Measurements from ENCODE around the gene SLC6A11.

DNA sequence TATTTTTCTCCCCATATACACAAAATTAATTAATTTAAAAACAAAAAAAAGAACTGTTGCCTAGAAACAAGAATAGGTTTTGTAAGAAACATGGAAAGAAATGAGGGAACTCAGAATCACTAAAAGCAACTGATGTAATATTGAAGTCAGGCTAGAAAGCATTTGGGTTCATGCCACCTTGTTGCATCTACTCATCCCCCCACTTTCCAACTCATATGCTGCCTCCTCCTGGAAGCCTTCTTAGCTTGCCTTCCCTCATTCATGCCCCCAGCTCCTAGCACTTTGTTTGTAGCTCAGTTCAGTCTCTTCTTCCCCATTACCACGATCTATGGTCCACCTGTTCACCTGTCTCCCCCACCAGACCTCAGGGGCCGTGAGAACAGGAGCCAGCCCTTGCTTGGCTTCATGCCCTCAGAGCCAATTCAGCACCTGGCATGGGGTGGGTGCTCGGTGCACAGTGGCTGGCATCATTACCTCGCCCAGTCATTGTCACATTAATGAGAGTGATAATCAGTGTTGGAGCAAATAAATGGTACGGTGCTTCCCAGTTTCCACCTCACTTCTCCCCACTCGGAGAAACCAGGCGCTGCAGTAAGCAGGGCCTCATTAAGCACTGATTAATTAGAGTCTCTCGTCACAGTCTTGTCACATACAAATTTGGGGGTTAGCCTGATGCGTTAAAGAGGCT, 114.1 kb downstream of the SLC6A11 start:
- TF ChIP-seq, protein P1, sequence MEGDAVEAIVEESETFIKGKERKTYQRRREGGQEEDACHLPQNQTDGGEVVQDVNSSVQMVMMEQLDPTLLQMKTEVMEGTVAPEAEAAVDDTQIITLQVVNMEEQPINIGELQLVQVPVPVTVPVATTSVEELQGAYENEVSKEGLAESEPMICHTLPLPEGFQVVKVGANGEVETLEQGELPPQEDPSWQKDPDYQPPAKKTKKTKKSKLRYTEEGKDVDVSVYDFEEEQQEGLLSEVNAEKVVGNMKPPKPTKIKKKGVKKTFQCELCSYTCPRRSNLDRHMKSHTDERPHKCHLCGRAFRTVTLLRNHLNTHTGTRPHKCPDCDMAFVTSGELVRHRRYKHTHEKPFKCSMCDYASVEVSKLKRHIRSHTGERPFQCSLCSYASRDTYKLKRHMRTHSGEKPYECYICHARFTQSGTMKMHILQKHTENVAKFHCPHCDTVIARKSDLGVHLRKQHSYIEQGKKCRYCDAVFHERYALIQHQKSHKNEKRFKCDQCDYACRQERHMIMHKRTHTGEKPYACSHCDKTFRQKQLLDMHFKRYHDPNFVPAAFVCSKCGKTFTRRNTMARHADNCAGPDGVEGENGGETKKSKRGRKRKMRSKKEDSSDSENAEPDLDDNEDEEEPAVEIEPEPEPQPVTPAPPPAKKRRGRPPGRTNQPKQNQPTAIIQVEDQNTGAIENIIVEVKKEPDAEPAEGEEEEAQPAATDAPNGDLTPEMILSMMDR (IDR thresholded peaks at IDR 0.05): no peak
- TF ChIP-seq EZH2 (IDR thresholded peaks at IDR 0.05; ENCODE audit: borderline replicate concordance, insufficient read depth, low read depth, low read length, poor library complexity, severe bottlenecking): no peak

All from B cell (primary cell).